GM10266 (cell line): Measurements from ENCODE around the gene TMEM18.

ENCODE experiments used
- DNase-seq: peaks from one replicate; pipeline ENCODE4 v3.0.0; 2012; ENCODE audit errors: extremely low spot score
- CTCF ChIP-seq: IDR thresholded peaks from 2 replicates; pipeline ENCODE4 v1.5.1; 2012; ENCODE audit warnings: mild to moderate bottlenecking, low read depth; ENCODE audit not compliant: control insufficient read depth, insufficient read depth; ENCODE audit errors: missing control alignments

Gene TMEM18

GRCh38 chr2:636641-637405 is 40.4 kb downstream of the TMEM18 start:
- TF ChIP-seq CTCF: peak; percentile 85
- DNase-seq: peak; percentile 82

GRCh38 chr2:635687-636621 is 41.3 kb downstream of the TMEM18 start:
- DNase-seq: no peak
- no peak for TF ChIP-seq CTCF

- no peak for DNase-seq
- no peak for TF ChIP-seq CTCF
These were observed 42.4 kb downstream of the TMEM18 start for GRCh38 chr2:634636-635388.

- no peak for DNase-seq
- no peak for TF ChIP-seq CTCF
These were observed 43.2 kb downstream of the TMEM18 start for GRCh38 chr2:634041-634440.

GRCh38 chr2:633371-633770 is 43.8 kb downstream of the TMEM18 start:
- no peak for TF ChIP-seq CTCF
- no peak for DNase-seq

- TF ChIP-seq CTCF: no peak
- no peak for DNase-seq
These were observed 44.7 kb downstream of the TMEM18 start for GRCh38 chr2:632471-632870.
